Activated naive CD4-positive, alpha-beta T cell treated with anti-CD3 and anti-CD28 coated beads for 36 hours (primary cell): ENCODE results near the gene DUSP5. TPM values are rescaled to one million over a fixed set of nuclear protein-coding genes. Genes with fewer than 3 reads are reported as not detected.
"Not testable (repeated sequence)": the region's sequence is repeated elsewhere in the genome, so short reads cannot be mapped to it uniquely, and the experiment has no call there.

Source experiments
- CTCF ChIA-PET: fragments of 350-600 bp; sonication (Branson Sonifier 250); formaldehyde crosslinking; loops from one replicate; lab custom pipeline; 2021; ENCODE audit warnings: antibody characterized with exemption; lab: Charles Lee
- DNase-seq: peaks from one replicate; pipeline ENCODE4 v3.0.0-alpha.2; 2020
- H3K27ac Mint-ChIP-seq: one replicate; pipeline ENCODE4 v1.8.0; 2021; ENCODE audit warnings: mild to moderate bottlenecking, mixed read lengths
- H3K27me3 Mint-ChIP-seq: one replicate; pipeline ENCODE4 v1.8.0; 2021; ENCODE audit warnings: low read depth, mixed read lengths
- H3K36me3 Mint-ChIP-seq: one replicate; pipeline ENCODE4 v1.8.0; 2021; ENCODE audit warnings: low read depth, mixed read lengths
- H3K4me1 Mint-ChIP-seq: one replicate; pipeline ENCODE4 v1.8.0; 2021; ENCODE audit warnings: low read depth, mixed read lengths
- H3K4me3 Mint-ChIP-seq: one replicate; pipeline ENCODE4 v1.8.0; 2021; ENCODE audit warnings: mild to moderate bottlenecking, moderate library complexity, mixed read lengths
- H3K9me3 Mint-ChIP-seq: one replicate; pipeline ENCODE4 v1.8.0; 2021; ENCODE audit warnings: mixed read lengths
- intact Hi-C: fragments of 100-400 bp; cut with micrococcal nuclease; formaldehyde crosslinking; loops from one replicate; pipeline ENCODE4 v1.15.1; 2023
- total RNA-seq, 2 experiments: library from RNA; stranded (reverse); gene quantifications; one replicate each; pipeline ENCODE4 v1.2.3, GENCODE V29; 2021

Gene DUSP5
- total RNA-seq, 2 experiments from 2014 or later = 51.0 to 53.5 TPM

DNA sequence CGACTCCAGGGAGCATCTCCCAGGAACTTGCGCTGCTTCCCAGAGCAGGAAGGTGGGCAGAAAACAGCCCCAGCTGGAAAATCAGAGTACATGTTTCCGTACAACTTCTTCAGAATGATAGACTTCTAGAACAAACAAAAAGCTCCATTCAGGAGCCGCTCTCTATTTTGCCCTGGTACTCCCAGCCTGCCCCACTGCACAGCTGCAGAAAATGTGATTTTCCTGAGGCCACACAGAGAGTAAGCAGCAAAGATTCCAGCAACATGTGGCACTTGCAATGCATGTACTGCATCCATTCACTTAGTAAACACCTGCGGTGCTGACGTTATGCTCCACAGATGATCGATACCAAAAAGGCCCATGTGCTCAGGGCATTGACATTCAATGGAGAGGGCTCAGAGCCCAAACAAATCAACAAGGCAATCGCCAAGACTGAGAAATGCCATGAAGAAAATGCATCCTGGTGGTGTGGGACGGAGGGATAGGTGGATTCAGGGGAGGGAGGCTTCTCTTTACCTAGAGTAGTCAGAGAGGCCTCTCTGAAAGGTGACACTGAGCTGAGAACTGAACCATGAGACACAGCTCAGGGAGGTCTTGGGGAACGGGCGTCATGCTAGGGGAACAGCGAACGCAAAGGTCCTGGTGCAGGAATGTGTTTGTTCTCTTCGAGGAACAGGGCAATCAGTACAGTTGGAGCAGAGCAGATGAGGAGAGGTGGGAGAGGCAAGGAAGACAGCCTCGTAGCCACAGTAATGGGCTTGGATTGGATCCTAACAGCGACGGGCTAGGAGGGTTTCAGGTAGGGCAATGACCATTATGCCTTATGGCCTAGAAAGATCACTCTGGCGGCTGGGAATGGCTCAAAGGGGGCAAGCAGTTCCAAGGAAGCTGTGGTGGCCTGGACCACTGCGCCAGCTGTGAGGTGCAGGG is 35.3 kb upstream of the DUSP5 start:
- intact Hi-C loops = no loop called here
- Mint-ChIP-seq H3K36me3 (no peaks in the 10 kb centered on the region), H3K9me3 (no peaks in the 10 kb centered on the region), H3K4me1 (peaks cover 34% of the 10 kb centered on the region), H3K27ac (no peak overlapping the region), H3K4me3 (no peak overlapping the region), H3K27me3 (no peaks in the 10 kb centered on the region)
- CTCF ChIA-PET = interaction anchor here (0.7 to 0.9 kb wide), 2 partner anchors 23 to 108 kb away, joined by 3 read pairs; no protein-coding TSS in a partner anchor
- DNase-seq = no peak

DNA sequence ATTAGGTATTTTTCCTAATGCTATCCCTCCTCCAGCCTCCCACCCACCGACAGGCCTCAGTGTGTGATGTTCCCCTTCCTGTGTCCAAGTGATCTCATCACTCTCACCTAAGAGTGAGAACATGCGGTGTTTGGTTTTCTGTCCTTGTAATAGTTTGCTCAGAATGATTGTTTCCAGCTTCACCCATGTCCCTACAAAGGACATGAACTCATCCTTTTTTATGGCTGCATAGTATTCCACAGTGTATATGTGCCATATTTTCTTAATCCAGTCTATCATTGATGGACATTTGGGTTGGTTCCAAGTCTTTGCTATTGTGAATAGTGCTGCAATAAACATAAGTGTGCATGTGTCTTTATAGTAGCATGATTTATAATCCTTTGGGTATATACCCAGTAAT is 29.4 kb upstream of the DUSP5 start:
- H3K9me3 Mint-ChIP-seq, H3K36me3 Mint-ChIP-seq, intact Hi-C loops, H3K4me1 Mint-ChIP-seq, DNase-seq, CTCF ChIA-PET, H3K4me3 Mint-ChIP-seq, H3K27ac Mint-ChIP-seq, H3K27me3 Mint-ChIP-seq: not testable (repeated sequence)

DNA sequence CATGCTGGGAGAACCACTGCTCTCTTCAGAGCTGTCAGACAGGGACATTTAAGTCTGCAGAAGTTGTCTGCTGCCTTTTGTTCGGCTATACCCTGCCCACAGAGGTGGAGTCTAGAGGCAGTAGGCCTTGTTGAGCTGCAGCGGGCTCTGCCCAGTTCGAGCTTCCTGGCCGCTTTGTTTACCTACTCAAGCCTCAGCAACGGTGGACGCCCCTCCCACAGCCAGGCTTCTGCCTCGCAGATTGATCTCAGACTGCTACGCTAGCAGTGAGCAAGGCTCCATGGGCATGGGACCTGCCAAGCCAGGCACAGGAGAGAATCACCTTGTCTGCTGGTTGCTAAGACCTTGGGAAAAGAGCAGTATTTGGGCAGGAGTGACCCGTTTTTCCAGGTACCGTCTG is 27.2 kb upstream of the DUSP5 start:
- DNase-seq, CTCF ChIA-PET, H3K36me3 Mint-ChIP-seq, H3K4me3 Mint-ChIP-seq, H3K27me3 Mint-ChIP-seq, intact Hi-C loops, H3K27ac Mint-ChIP-seq, H3K9me3 Mint-ChIP-seq, H3K4me1 Mint-ChIP-seq: not testable (repeated sequence)

DNA sequence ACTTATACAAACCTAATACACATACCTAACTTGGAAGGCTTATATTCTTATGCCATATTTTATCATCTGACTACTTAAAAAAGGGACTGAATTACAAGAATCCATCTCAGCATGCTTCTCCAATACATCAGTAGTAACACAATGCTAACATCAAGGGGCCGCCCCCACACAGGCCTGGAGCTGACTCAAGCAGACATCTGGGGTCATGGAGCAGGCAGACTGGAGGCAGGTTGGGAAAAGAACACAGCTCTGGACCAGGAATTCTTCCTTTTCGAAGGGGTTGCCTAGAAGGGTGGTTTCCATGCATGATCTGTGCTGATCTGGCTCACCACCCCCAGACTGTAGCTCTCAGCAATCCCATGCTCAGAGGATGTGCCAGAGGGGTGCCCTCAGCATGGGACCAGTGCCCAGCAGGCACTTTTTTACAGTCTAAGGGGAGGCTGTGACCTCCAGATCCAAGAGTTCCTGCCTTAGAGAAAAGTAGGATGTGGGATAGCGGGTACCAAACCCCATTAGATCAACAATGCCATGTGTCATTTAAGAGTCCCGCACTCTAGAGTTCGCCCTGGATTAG is 26.1 kb upstream of the DUSP5 start:
- H3K9me3 Mint-ChIP-seq = peaks cover 5% of the 10 kb centered on the region
- H3K36me3 Mint-ChIP-seq = no peaks in the 10 kb centered on the region
- H3K27ac Mint-ChIP-seq = no peak overlapping the region
- CTCF ChIA-PET = no interaction called here
- intact Hi-C loops = no loop called here
- no peak for DNase-seq
- H3K4me3 Mint-ChIP-seq = no peak overlapping the region
- no peaks in the 10 kb centered on the region for H3K27me3 Mint-ChIP-seq
- no peaks in the 10 kb centered on the region for H3K4me1 Mint-ChIP-seq

DNA sequence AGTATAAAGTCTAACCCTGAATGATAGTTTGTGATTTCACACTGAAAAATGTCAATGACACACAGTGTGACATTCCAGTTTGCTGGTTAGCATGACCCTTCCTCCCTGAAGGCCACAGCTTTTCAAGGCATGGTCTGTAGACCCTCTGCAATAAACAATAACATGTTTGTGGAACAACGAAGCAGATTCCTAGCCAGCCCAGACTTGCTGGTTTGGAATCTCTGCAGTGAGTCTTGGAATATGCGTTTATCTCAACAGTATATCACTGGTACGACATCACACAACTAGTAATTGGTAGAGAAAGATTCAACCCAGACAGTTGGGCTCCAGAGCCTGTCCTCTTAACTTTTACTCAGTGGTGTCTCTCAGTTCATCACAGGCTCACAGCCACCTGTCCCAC is 23.7 kb upstream of the DUSP5 start:
- Mint-ChIP-seq H3K27ac (no peak overlapping the region), H3K4me1 (no peaks in the 10 kb centered on the region), H3K4me3 (no peak overlapping the region), H3K9me3 (peaks cover 5% of the 10 kb centered on the region), H3K27me3 (no peaks in the 10 kb centered on the region), H3K36me3 (no peaks in the 10 kb centered on the region)
- intact Hi-C loops = no loop called here
- CTCF ChIA-PET = interaction anchor here (0.8 to 1.0 kb wide), 2 partner anchors 100 to 163 kb away, joined by 3 to 4 read pairs; no protein-coding TSS in a partner anchor
- DNase-seq = no peak

DNA sequence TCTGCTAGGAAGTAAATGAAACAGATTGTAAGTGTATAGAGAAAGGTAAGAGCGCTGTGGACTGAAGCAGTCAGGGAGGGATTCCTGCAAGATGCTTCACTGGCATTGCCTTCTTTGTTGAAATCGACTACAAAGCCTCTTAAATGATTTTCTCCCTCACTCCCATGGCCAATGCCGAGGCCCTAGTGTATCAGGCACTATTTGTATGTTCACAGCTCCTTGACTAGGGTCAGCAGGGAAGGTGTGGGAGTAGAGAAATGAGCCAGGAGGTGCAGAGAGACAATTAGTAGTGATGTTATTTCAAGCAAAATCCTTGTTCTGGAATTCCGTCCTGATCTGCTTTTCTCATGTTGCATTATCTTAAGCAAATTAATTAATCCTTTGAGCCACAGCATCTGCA is 22.9 kb upstream of the DUSP5 start:
- CTCF ChIA-PET = interaction anchor here (1.0 kb wide), 1 partner anchor 99 kb away, joined by 4 read pairs; no protein-coding TSS in a partner anchor
- H3K4me1 Mint-ChIP-seq = no peaks in the 10 kb centered on the region

DNA sequence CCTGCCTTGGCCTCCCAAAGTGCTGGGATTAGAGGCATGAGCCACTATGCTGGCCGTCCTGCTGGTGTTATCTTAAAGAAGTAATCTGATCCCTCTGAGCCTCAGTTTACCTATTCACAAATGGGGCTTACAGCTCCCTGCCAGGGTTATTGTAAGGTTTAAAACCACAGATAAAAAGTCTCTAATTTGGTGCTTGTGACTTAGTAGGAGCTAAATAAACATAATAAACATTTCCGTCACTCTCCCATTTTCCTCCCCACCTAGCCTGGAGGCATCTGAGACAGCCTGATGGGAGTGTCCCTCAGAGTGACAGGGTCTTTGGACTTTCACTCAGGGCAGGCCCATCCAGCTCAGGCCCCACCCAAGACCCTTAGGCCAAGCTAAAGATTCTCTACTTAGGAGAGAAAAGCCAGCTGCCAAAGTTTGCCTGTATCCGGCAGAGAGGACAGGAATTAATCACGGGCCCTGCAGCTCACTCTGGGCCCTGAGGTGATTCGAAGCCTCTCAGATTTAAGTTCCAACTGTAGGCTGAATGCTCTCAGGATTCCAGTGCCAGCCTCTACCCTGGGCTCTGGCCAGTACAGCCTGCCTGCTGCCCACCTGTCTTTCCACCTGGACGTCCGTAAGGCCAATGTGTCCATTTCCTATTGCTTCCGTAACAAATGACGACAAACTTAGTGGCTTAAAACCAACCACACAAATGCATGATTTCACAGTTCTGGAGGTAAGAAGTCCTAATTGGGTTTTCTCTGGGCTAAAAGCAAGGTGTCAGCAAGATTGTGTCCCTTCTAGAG is 21.8 kb upstream of the DUSP5 start:
- intact Hi-C loops = no loop called here
- H3K4me1 Mint-ChIP-seq = no peaks in the 10 kb centered on the region
- no peak overlapping the region for H3K4me3 Mint-ChIP-seq
- CTCF ChIA-PET = interaction anchor here (1.0 kb wide), 1 partner anchor 122 kb away, joined by 5 read pairs; no protein-coding TSS in a partner anchor
- H3K27me3 Mint-ChIP-seq = no peaks in the 10 kb centered on the region
- no peaks in the 10 kb centered on the region for H3K36me3 Mint-ChIP-seq
- no peak for DNase-seq
- no peak overlapping the region for H3K27ac Mint-ChIP-seq
- no peaks in the 10 kb centered on the region for H3K9me3 Mint-ChIP-seq

More for the DNA sequence above, 22.9 kb upstream of the DUSP5 start:
- no peaks in the 10 kb centered on the region for H3K36me3 Mint-ChIP-seq
- peaks cover 2% of the 10 kb centered on the region for H3K9me3 Mint-ChIP-seq
- H3K27me3 Mint-ChIP-seq = no peaks in the 10 kb centered on the region
- no peak for DNase-seq
- no peak overlapping the region for H3K4me3 Mint-ChIP-seq
- H3K27ac Mint-ChIP-seq = no peak overlapping the region
- intact Hi-C loops = no loop called here

DNA sequence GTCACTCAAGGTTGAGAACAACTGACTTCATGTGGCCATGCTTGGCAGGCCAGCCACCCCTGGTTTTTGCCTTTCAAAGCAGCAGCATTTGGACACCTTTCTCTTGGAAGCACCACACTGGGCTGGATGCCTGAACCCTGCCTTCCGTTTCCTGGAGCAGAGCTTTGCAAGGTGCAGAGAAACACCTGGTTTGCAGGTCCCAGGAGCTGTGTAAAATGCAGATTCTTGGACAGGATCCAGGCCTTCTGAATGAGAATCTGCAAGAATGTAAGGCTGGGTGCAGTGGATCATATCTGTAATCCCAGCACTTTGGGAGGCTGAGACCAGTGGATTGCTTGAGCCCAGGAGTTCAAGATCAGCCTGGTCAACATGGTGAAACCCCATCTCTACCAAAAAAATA is 18.0 kb upstream of the DUSP5 start:
- H3K9me3 Mint-ChIP-seq = no peaks in the 10 kb centered on the region
- H3K4me1 Mint-ChIP-seq = no peaks in the 10 kb centered on the region
- peaks cover under 1% of the 10 kb centered on the region for H3K27me3 Mint-ChIP-seq
- H3K27ac Mint-ChIP-seq = no peak overlapping the region
- no peaks in the 10 kb centered on the region for H3K36me3 Mint-ChIP-seq
- no peak overlapping the region for H3K4me3 Mint-ChIP-seq
- intact Hi-C loops = no loop called here
- CTCF ChIA-PET = interaction anchor here (0.6 kb wide), 1 partner anchor 12 kb away, joined by 4 read pairs; no protein-coding TSS in a partner anchor
- no peak for DNase-seq

DNA sequence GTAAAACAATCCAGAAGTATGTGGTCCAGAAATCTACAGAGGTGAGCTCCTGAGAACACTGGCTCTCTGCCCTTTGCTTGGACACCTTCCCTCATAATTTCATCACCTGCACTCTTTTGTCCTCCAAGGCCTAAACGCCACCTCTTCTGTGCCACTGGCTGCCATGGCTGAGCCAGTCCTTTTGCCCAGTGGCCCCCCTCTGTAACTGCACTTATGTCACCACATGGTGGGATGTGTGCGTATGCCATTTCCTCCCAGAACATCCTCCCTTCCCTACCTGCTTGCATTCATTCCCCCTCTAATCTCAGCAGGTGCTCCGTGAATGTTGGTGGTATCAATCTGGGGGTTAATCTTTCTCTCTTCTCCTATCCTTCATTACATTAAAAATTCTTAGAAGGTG is 17.3 kb upstream of the DUSP5 start:
- Mint-ChIP-seq H3K9me3 (no peaks in the 10 kb centered on the region), H3K27ac (no peak overlapping the region), H3K4me1 (no peaks in the 10 kb centered on the region), H3K4me3 (no peak overlapping the region), H3K27me3 (peaks cover 2% of the 10 kb centered on the region), H3K36me3 (no peaks in the 10 kb centered on the region)
- intact Hi-C loops = no loop called here
- CTCF ChIA-PET = interaction anchor here (0.6 kb wide), 1 partner anchor 13 kb away, joined by 4 read pairs; no protein-coding TSS in a partner anchor
- no peak for DNase-seq

DNA sequence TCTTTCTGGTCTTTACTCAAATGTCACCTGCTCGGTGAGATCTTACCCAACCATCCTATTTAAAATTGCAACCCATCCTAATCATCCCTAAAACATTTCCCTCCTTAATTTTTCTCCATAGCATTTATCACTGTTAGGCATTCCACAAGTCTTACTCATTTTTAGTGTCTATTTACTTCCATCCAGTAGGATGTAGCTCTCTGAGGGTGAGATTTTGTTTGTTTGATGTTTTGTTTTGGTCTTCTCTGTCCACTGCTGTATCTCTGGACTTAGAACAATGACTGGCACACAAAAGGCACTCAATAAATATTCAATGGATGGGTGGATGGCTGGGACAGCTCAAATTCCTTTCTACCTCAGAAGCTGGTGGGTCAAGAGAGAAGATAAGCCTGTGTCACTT is 15.8 kb upstream of the DUSP5 start:
- intact Hi-C loops = no loop called here
- CTCF ChIA-PET = interaction anchor here (0.6 to 1.7 kb wide), 4 partner anchors 10 to 171 kb away, joined by 3 to 5 read pairs (median 4); no protein-coding TSS in a partner anchor
- Mint-ChIP-seq H3K27me3 (peaks cover 2% of the 10 kb centered on the region), H3K4me1 (peaks cover under 1% of the 10 kb centered on the region), H3K4me3 (no peak overlapping the region), H3K36me3 (no peaks in the 10 kb centered on the region), H3K9me3 (no peaks in the 10 kb centered on the region), H3K27ac (no peak overlapping the region)
- no peak for DNase-seq

DNA sequence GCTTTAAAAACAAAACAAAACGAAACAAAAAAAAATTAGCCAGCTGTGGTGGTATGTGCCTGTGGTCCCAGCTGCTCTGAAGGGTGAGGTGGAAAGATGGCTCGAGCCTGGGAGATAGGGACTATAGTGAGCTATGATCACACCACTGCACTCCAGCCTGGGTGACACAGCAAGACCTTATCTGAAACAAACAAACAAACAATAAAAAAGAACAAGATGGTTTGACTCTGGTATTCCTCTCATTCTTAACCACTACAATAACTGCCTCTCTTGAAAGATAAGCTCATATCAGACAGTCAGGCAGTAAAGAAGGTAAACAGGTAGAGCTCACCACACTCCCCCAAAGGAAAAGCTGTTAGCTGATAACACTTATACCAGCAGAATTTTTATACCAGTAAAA is 14.1 kb upstream of the DUSP5 start:
- peaks cover 2% of the 10 kb centered on the region for H3K27me3 Mint-ChIP-seq
- peaks cover 10% of the 10 kb centered on the region for H3K4me1 Mint-ChIP-seq
- no peaks in the 10 kb centered on the region for H3K36me3 Mint-ChIP-seq
- H3K9me3 Mint-ChIP-seq = no peaks in the 10 kb centered on the region
- no peak overlapping the region for H3K4me3 Mint-ChIP-seq
- CTCF ChIA-PET = interaction anchor here (0.7 to 2.6 kb wide), 5 partner anchors 9 to 129 kb away, joined by 3 to 10 read pairs (median 3); no protein-coding TSS in a partner anchor
- no peak for DNase-seq
- intact Hi-C loops = no loop called here
- no peak overlapping the region for H3K27ac Mint-ChIP-seq

DNA sequence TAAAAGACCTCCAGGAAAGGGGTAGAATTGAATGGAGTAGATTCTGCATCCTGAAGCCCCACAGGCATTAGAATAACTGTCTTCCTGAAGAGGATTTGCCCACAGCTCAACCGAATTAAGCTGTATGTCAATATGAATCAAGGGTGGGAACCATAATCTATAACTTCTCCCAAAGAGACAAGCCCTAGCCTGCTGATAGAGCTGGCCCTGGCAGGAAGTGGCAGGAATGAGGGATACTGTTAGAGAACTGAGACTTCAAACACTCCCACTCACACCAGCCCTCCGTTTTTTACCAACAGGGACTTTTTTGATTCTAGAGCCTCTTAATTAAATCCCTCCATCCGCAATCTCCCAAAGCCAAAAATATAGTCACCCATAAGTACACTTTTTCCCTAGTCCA is 12.2 kb upstream of the DUSP5 start:
- Mint-ChIP-seq H3K9me3 (no peaks in the 10 kb centered on the region), H3K4me1 (peaks cover 10% of the 10 kb centered on the region), H3K4me3 (no peak overlapping the region), H3K36me3 (no peaks in the 10 kb centered on the region), H3K27ac (no peak overlapping the region), H3K27me3 (peaks cover 2% of the 10 kb centered on the region)
- intact Hi-C loops = no loop called here
- CTCF ChIA-PET = interaction anchor here (2.6 kb wide), 1 partner anchor 131 kb away, joined by 10 read pairs; no protein-coding TSS in a partner anchor
- no peak for DNase-seq
